PC-9 (cell line): Measurements from ENCODE around the gene RNASE1. TPM values are rescaled to one million over a fixed set of nuclear protein-coding genes. Genes with fewer than 3 reads are reported as not detected.

Experiments
- BruUV-seq: library from RNA; stranded (reverse); fragments of 400-500 nt; replicated peaks from 2 replicates; lab custom pipeline; 2021; lab: Mats Ljungman, UMichigan
- CTCF ChIA-PET: fragments of 300-600 bp; sonication (Branson Sonifier 250); formaldehyde crosslinking; loops from one replicate; lab custom pipeline; 2022; ENCODE audit warnings: antibody characterized with exemption; lab: Charles Lee
- POLR2A ChIA-PET: fragments of 300-600 bp; sonication (Branson Sonifier 250); formaldehyde crosslinking; loops from one replicate; lab custom pipeline; 2022; ENCODE audit warnings: antibody characterized with exemption; ENCODE audit not compliant: unreplicated experiment; lab: Charles Lee
- DNase-seq, 2 experiments: peaks; one replicate each; pipeline versions ENCODE4 v3.0.0 to v3.0.0-alpha.2; 2015 to 2022; ENCODE audit warnings: mixed read lengths in 1 of 2
- H2AFZ ChIP-seq: fragments of 200-600 bp; sonication (generic); 2 replicates; pipeline ENCODE4 v1.8.1; 2017; ENCODE audit warnings: antibody characterized with exemption
- H3F3A ChIP-seq: fragments of 200-600 bp; sonication (generic); 2 replicates; pipeline ENCODE4 v1.8.1; 2017; ENCODE audit warnings: antibody characterized with exemption, mild to moderate bottlenecking, low read depth; ENCODE audit not compliant: insufficient read depth
- H3K27ac ChIP-seq: fragments of 200-600 bp; sonication (generic); 2 replicates; pipeline ENCODE4 v1.6.1; 2016; ENCODE audit warnings: mixed run types
- H3K27me3 ChIP-seq: fragments of 200-600 bp; sonication (generic); 2 replicates; pipeline ENCODE4 v1.6.1; 2016; ENCODE audit warnings: low read depth, mixed run types; ENCODE audit not compliant: insufficient read depth
- H3K36me3 ChIP-seq: fragments of 200-600 bp; sonication (generic); 2 replicates; pipeline ENCODE4 v1.6.1; 2016; ENCODE audit warnings: low read depth, mixed run types
- H3K4me1 ChIP-seq: fragments of 200-600 bp; sonication (generic); replicated peaks from 2 replicates; pipeline ENCODE4 v1.6.1; 2016; ENCODE audit warnings: mixed run types; ENCODE audit not compliant: insufficient read depth
- H3K4me2 ChIP-seq: fragments of 200-600 bp; sonication (generic); 2 replicates; pipeline ENCODE4 v1.6.1; 2017; ENCODE audit warnings: mixed run types
- H3K4me3 ChIP-seq: fragments of 200-600 bp; sonication (generic); 2 replicates; pipeline ENCODE4 v1.6.1; 2016; ENCODE audit warnings: mixed run types
- H3K79me2 ChIP-seq: fragments of 200-600 bp; sonication (generic); 2 replicates; pipeline ENCODE4 v1.6.1; 2017; ENCODE audit warnings: low read depth, mixed run types
- H3K9me2 ChIP-seq: fragments of 200-600 bp; sonication (generic); 2 replicates; pipeline ENCODE4 v1.8.1; 2017; ENCODE audit warnings: mild to moderate bottlenecking; ENCODE audit not compliant: insufficient read depth
- H3K9me3 ChIP-seq: fragments of 200-600 bp; sonication (generic); 2 replicates; pipeline ENCODE4 v1.8.1; 2016; ENCODE audit warnings: low read depth; ENCODE audit not compliant: insufficient read depth
- H4K20me1 ChIP-seq: fragments of 200-600 bp; sonication (generic); 2 replicates; pipeline ENCODE4 v1.8.1; 2017; ENCODE audit not compliant: insufficient read depth
- EZH2 ChIP-seq: fragments of 200-600 bp; sonication (generic); IDR thresholded peaks from 2 replicates; pipeline ENCODE4 v1.8.0; 2017; ENCODE audit warnings: antibody characterized with exemption, low read depth
- intact Hi-C: fragments of 100-400 bp; cut with micrococcal nuclease; formaldehyde crosslinking; loops from one replicate; pipeline ENCODE4 v1.10.0; 2022; ENCODE audit not compliant: unreplicated experiment
- total RNA-seq: library from RNA; stranded (reverse); gene quantifications from 2 replicates; pipeline ENCODE4 v1.2.3, GENCODE V29; 2021
- TF ChIP-seq, protein P1 (sequence below): fragments of 200-600 bp; sonication (generic); conservative IDR thresholded peaks from 2 replicates; pipeline ENCODE4 v1.6.1; 2017; ENCODE audit warnings: mixed run types, antibody characterized with exemption, mild to moderate bottlenecking, moderate library complexity

The RNASE1 gene
- total RNA-seq, 1 experiment from 2014 or later = 47.4 TPM

DNA sequence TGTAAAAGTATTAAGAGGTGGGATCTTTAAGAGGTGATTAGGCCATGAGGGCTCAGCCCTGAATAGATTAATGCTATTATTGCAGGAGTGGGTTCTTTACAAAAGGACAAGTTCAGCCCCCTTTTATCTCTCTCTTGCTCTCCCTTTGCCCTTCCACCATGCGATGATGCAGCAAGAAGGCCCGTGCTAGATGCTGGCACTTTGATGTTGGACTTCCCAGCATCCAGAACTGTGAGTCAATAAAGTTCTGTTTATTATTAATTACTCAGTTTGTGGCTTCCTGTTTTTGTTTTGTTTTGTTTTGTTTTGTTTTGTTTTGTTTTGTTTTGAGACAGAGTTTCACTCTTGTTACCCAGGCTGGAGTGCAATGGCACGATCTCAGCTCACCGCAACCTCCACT is 10.1 kb downstream of the RNASE1 start:
- no TSS peak for BruUV-seq

DNA sequence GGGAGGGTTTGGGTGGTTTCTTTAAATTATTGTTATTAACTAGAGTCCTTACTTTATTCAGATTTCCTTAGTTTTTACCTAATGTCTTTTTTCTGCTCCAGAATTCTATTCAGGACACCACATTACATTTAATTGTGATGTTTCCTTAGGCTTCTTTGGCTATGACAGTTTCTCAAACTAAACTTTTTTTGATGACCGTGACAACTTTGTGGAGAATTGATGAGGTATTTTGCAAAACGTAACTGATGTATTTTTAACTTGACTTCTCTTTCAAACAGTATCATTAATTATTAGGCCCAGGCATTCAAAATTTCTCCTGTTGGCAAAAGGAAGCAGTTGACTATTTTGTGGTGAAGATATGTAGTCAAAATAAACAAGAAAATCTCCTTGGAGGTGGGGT is 11.0 kb downstream of the RNASE1 start:
- H3K4me3 ChIP-seq = no peak overlapping the region
- H3K9me2 ChIP-seq = no peaks in the 10 kb centered on the region
- H3K4me1 ChIP-seq = no peaks in the 10 kb centered on the region
- ChIA-PET POLR2A (no interaction called here), CTCF (no interaction called here)
- no peaks in the 10 kb centered on the region for H3K79me2 ChIP-seq
- no peaks in the 10 kb centered on the region for H3F3A ChIP-seq
- intact Hi-C loops = no loop called here
- H3K36me3 ChIP-seq = no peaks in the 10 kb centered on the region
- H4K20me1 ChIP-seq = no peaks in the 10 kb centered on the region
- DNase-seq = no peak
- H3K27ac ChIP-seq = no peak overlapping the region
- H2AFZ ChIP-seq = no peak overlapping the region
- no peaks in the 10 kb centered on the region for H3K9me3 ChIP-seq
- no peak for TF ChIP-seq EZH2
- TF ChIP-seq, protein P1, sequence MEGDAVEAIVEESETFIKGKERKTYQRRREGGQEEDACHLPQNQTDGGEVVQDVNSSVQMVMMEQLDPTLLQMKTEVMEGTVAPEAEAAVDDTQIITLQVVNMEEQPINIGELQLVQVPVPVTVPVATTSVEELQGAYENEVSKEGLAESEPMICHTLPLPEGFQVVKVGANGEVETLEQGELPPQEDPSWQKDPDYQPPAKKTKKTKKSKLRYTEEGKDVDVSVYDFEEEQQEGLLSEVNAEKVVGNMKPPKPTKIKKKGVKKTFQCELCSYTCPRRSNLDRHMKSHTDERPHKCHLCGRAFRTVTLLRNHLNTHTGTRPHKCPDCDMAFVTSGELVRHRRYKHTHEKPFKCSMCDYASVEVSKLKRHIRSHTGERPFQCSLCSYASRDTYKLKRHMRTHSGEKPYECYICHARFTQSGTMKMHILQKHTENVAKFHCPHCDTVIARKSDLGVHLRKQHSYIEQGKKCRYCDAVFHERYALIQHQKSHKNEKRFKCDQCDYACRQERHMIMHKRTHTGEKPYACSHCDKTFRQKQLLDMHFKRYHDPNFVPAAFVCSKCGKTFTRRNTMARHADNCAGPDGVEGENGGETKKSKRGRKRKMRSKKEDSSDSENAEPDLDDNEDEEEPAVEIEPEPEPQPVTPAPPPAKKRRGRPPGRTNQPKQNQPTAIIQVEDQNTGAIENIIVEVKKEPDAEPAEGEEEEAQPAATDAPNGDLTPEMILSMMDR = no peak
- no peak overlapping the region for H3K4me2 ChIP-seq
- no TSS peak for BruUV-seq
- no peaks in the 10 kb centered on the region for H3K27me3 ChIP-seq

More for the DNA sequence above, 10.1 kb downstream of the RNASE1 start:
- intact Hi-C loops = no loop called here
- no peaks in the 10 kb centered on the region for H4K20me1 ChIP-seq
- no peaks in the 10 kb centered on the region for H3K9me3 ChIP-seq
- H3K4me1 ChIP-seq = no peaks in the 10 kb centered on the region
- DNase-seq = no peak
- H3K27ac ChIP-seq = no peak overlapping the region
- H3F3A ChIP-seq = no peaks in the 10 kb centered on the region
- H3K4me2 ChIP-seq = no peak overlapping the region
- no peak overlapping the region for H3K4me3 ChIP-seq
- no peaks in the 10 kb centered on the region for H3K9me2 ChIP-seq
- H2AFZ ChIP-seq = no peak overlapping the region
- H3K36me3 ChIP-seq = no peaks in the 10 kb centered on the region
- ChIA-PET POLR2A (no interaction called here), CTCF (no interaction called here)
- TF ChIP-seq, protein P1 = no peak
- TF ChIP-seq EZH2 = no peak
- H3K27me3 ChIP-seq = no peaks in the 10 kb centered on the region
- no peaks in the 10 kb centered on the region for H3K79me2 ChIP-seq

DNA sequence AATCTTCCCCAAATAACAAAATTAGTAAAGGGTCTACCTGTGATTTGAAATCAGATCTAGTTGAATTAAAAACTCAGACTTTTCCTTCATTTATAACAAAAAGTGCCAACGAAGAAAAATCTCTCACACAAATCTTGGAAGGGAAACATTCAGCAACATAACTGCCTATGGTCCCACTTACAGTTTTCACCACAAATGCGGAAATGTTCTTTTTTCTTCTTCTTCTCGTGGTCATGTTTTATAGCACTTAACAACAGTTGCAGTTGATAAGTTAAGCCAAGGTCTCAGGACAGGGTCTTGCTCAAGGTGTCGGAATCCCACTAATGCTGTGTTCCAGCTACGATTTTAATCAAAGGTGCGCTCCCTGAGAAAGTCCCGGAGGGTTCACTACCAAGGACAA is 11.5 kb downstream of the RNASE1 start:
- no TSS peak for BruUV-seq
- H3K79me2 ChIP-seq = no peaks in the 10 kb centered on the region
- H3K4me3 ChIP-seq = no peak overlapping the region
- TF ChIP-seq, protein P1 = no peak
- no peak for TF ChIP-seq EZH2
- no peak for DNase-seq
- H3K36me3 ChIP-seq = no peaks in the 10 kb centered on the region
- ChIA-PET POLR2A (no interaction called here), CTCF (no interaction called here)
- no peaks in the 10 kb centered on the region for H3K9me2 ChIP-seq
- no peaks in the 10 kb centered on the region for H3K4me1 ChIP-seq
- no peak overlapping the region for H2AFZ ChIP-seq
- H3F3A ChIP-seq = no peaks in the 10 kb centered on the region
- intact Hi-C loops = no loop called here
- H4K20me1 ChIP-seq = no peaks in the 10 kb centered on the region
- no peak overlapping the region for H3K4me2 ChIP-seq
- H3K27me3 ChIP-seq = no peaks in the 10 kb centered on the region
- H3K27ac ChIP-seq = no peak overlapping the region
- H3K9me3 ChIP-seq = no peaks in the 10 kb centered on the region
